ENCODE measurements around the gene GM2A. TPM values are rescaled to one million over a fixed set of nuclear protein-coding genes. Genes with fewer than 3 reads are reported as not detected.

GM2A gene
- total and polyA plus RNA-seq, 2 donors (not counting 1 experiment from before 2014, with no cell fraction given), result 29.8 to 82.7 TPM

- Histone ChIP-seq H3K9ac (ENCODE audit: low read length) (no peak overlapping the region), H4K20me1 (ENCODE audit: control insufficient read depth, insufficient read depth, low read length, poor library complexity, severe bottlenecking) (no peaks in the 10 kb centered on the region), H3K79me2 (ENCODE audit: control insufficient read depth, insufficient read depth, low read length) (no peaks in the 10 kb centered on the region), H3K4me1 (ENCODE audit: control insufficient read depth in 2 of 2, insufficient read depth in 2 of 2, low read length in 2 of 2) (no peaks in the 10 kb centered on the region), H3K9me3 (ENCODE audit: control extremely low read depth in 1 of 3, control insufficient read depth in 2 of 3, insufficient read depth in 1 of 3, low read length in 2 of 3) (no peaks in the 10 kb centered on the region), H3K27ac (ENCODE audit: low read length in 2 of 2) (no peak overlapping the region), H3K4me3 (ENCODE audit: control extremely low read depth in 1 of 5, extremely low read depth in 1 of 5, insufficient read depth in 1 of 5, low read depth in 2 of 5, low read length in 4 of 5) (no peak overlapping the region), H3K4me2 (replicated peaks; ENCODE audit: low read depth, low read length, poor library complexity, severe bottlenecking) (no peak overlapping the region), H2AFZ (ENCODE audit: insufficient read depth, low read depth, low read length, poor library complexity, severe bottlenecking) (no peak overlapping the region), H3K27me3 (replicated peaks in 1 of 4; ENCODE audit: control extremely low read depth in 1 of 4, control insufficient read depth in 3 of 4, insufficient read depth in 4 of 4, low read length in 3 of 4) (no peaks in the 10 kb centered on the region), H3K36me3 (replicated peaks in 1 of 2; ENCODE audit: control extremely low read depth in 1 of 2, control insufficient read depth in 1 of 2, extremely low read depth in 1 of 2, insufficient read depth in 2 of 2, low read length in 1 of 2) (no peaks in the 10 kb centered on the region)
- Mint-ChIP-seq H3K27ac (no peak overlapping the region), H3K4me3 (no peak overlapping the region), H3K4me1 (no peaks in the 10 kb centered on the region), H3K9me3 (ENCODE audit: insufficient read depth) (no peaks in the 10 kb centered on the region), H3K27me3 (no peaks in the 10 kb centered on the region)
- WGBS (ENCODE audit: insufficient coverage), result no CpG with 5 or more reads among the region's 2 CpGs
- ChIA-PET CTCF (no interaction called here), POLR2A (no interaction called here)
- no peak for TF ChIP-seq EZH2 (IDR thresholded peaks at IDR 0.05; ENCODE audit: borderline replicate concordance, insufficient read depth, low read depth, low read length, poor library complexity, severe bottlenecking)
- TF ChIP-seq CTCF (IDR thresholded peaks at IDR 0.05), result no peak
- no peak for DNase-seq
- ATAC-seq (ENCODE audit: low read depth), result no peak
- intact Hi-C loops (cut with micrococcal nuclease), result no loop called here
These were observed 27.5 kb downstream of the GM2A start for GRCh38 chr5:151280443-151280842.

DNA sequence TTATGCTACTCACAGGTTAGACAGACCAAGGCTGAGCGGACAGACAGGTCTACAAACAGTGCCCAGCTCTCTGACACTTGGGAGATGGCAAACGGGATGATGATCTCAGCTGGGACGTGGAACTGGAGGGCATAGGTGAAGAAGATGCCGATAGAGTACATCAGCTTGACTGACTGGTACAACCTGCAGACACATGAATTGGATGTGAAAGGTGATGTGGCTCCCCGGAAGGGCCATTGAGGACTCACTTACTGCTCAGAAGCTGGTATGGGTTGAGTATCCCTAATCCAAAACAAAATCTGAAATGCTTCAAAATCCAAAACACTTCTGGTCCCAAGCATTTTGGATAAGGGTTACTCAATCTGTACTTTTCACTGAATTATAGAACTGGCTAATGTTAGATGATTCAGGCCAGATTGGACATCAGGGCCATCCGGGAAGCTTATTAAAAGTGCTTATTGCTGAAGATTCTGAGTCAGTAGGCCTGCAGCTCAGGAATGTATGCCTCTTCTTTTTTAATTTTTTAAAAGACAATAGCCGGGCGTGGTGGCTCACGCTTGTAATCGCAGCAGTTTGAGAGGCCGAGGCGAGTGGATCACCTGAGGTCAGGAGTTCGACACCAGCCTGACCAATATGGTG lies 28.1 kb downstream of the GM2A start:
- H4K20me1 ChIP-seq (ENCODE audit: control insufficient read depth, insufficient read depth, low read length, poor library complexity, severe bottlenecking), result no peaks in the 10 kb centered on the region
- CTCF ChIA-PET, result no interaction called here

More for the DNA sequence above, 28.1 kb downstream of the GM2A start:
- Histone ChIP-seq H3K27me3 (replicated peaks in 1 of 4; ENCODE audit: control extremely low read depth in 1 of 4, control insufficient read depth in 3 of 4, insufficient read depth in 4 of 4, low read length in 3 of 4) (no peaks in the 10 kb centered on the region), H3K79me2 (ENCODE audit: control insufficient read depth, insufficient read depth, low read length) (no peaks in the 10 kb centered on the region), H3K9ac (ENCODE audit: low read length) (no peak overlapping the region), H3K27ac (ENCODE audit: low read length in 2 of 2) (no peak overlapping the region), H3K4me2 (replicated peaks; ENCODE audit: low read depth, low read length, poor library complexity, severe bottlenecking) (no peak overlapping the region), H3K36me3 (replicated peaks in 1 of 2; ENCODE audit: control extremely low read depth in 1 of 2, control insufficient read depth in 1 of 2, extremely low read depth in 1 of 2, insufficient read depth in 2 of 2, low read length in 1 of 2) (no peaks in the 10 kb centered on the region), H3K4me3 (ENCODE audit: control extremely low read depth in 1 of 5, extremely low read depth in 1 of 5, insufficient read depth in 1 of 5, low read depth in 2 of 5, low read length in 4 of 5) (no peak overlapping the region), H2AFZ (ENCODE audit: insufficient read depth, low read depth, low read length, poor library complexity, severe bottlenecking) (no peak overlapping the region), H3K4me1 (ENCODE audit: control insufficient read depth in 2 of 2, insufficient read depth in 2 of 2, low read length in 2 of 2) (no peaks in the 10 kb centered on the region), H3K9me3 (ENCODE audit: control extremely low read depth in 1 of 3, control insufficient read depth in 2 of 3, insufficient read depth in 1 of 3, low read length in 2 of 3) (no peaks in the 10 kb centered on the region)
- H3K27me3 Mint-ChIP-seq, result no peaks in the 10 kb centered on the region
- 100% methylated on average over 10 of the region's 13 CpGs for WGBS (ENCODE audit: insufficient coverage)
- TF ChIP-seq EZH2 (IDR thresholded peaks at IDR 0.05; ENCODE audit: borderline replicate concordance, insufficient read depth, low read depth, low read length, poor library complexity, severe bottlenecking) (no peak), CTCF (IDR thresholded peaks at IDR 0.05) (no peak)
- POLR2A ChIA-PET, result interaction anchor here (0.7 kb wide), 1 partner anchor 472 kb away, joined by 11 read pairs; no protein-coding TSS in a partner anchor
- intact Hi-C loops (cut with micrococcal nuclease), result no loop called here
- no peak overlapping the region for H3K27ac Mint-ChIP-seq
- no peak overlapping the region for H3K4me3 Mint-ChIP-seq
- no peaks in the 10 kb centered on the region for H3K4me1 Mint-ChIP-seq
- no peaks in the 10 kb centered on the region for H3K9me3 Mint-ChIP-seq (ENCODE audit: insufficient read depth)
- DNase-seq (no peak), ATAC-seq (ENCODE audit: low read depth) (no peak)

Measured in B cell (primary cell).